Lower lobe of right lung (tissue), 2 donors: ENCODE results near the gene SRGAP3. TPM values are rescaled to one million over a fixed set of nuclear protein-coding genes. Genes with fewer than 3 reads are reported as not detected.

ENCODE experiments used
- ATAC-seq, 2 donors: fragments of 200-7000 bp; cut with Tn5 transposase; one replicate each; pipeline ENCODE4 v1.9.1; 2020 to 2022; ENCODE audit warnings: mild to moderate bottlenecking in 2 of 2, moderate library complexity in 2 of 2
- DNase-seq: peaks from one replicate; pipeline ENCODE4 v3.0.0-alpha.2; 2020
- H3K27ac ChIP-seq: fragments of 200-600 bp; one replicate; pipeline ENCODE4 v1.8.0; 2022
- H3K27me3 ChIP-seq: fragments of 200-600 bp; one replicate; pipeline ENCODE4 v1.8.0; 2022; ENCODE audit warnings: low read depth
- H3K36me3 ChIP-seq: fragments of 200-600 bp; one replicate; pipeline ENCODE4 v1.8.0; 2022; ENCODE audit warnings: mild to moderate bottlenecking
- H3K4me1 ChIP-seq: fragments of 200-600 bp; one replicate; pipeline ENCODE4 v1.8.0; 2022
- H3K4me3 ChIP-seq: fragments of 200-600 bp; one replicate; pipeline ENCODE4 v1.8.0; 2022; ENCODE audit warnings: mild to moderate bottlenecking
- H3K9me3 ChIP-seq: fragments of 200-600 bp; one replicate; pipeline ENCODE4 v1.8.0; 2022
- intact Hi-C: fragments of 100-400 bp; cut with DNase I; formaldehyde crosslinking; loops from one replicate; pipeline ENCODE4 v1.11.0; 2022
- total RNA-seq: library from RNA; stranded (reverse); fragmentation: NEBNext Ultra II Directional; extraction: Animal tissue kit (Norgen Biotek cat#: 25700); gene quantifications from one replicate; pipeline ENCODE4 v1.2.1, GENCODE V29; 2021
- TF ChIP-seq, protein P1 (sequence below): fragments of 200-600 bp; IDR thresholded peaks from one replicate; pipeline ENCODE4 v1.8.0; 2022; ENCODE audit warnings: antibody characterized with exemption, mild to moderate bottlenecking
- donor health status: DM: no; HTN: yes; CAD: no; lungs with severe emphysema.

Gene SRGAP3
- total RNA-seq, 1 donor from 2014 or later: 7.8 TPM

DNA sequence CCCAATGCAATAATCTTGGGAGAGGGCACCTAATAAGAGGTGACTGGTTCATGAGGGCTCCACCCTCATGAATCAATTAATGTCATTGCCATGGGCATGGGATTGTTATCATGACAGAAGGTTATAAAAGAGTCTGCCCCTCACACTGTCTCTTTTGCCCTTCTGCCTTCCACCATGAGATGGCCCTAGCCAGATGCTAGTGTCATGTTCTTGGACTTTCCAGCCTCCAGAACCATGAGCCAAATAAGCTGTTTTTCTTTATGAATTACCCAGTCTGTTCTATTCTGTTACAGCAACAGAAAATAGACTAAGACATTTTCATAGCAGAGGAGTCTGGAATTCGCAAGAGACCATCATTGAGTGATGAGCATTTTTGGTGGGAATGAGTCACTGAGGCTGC is 270.2 kb downstream of the SRGAP3 start:
- TF ChIP-seq, protein P1, sequence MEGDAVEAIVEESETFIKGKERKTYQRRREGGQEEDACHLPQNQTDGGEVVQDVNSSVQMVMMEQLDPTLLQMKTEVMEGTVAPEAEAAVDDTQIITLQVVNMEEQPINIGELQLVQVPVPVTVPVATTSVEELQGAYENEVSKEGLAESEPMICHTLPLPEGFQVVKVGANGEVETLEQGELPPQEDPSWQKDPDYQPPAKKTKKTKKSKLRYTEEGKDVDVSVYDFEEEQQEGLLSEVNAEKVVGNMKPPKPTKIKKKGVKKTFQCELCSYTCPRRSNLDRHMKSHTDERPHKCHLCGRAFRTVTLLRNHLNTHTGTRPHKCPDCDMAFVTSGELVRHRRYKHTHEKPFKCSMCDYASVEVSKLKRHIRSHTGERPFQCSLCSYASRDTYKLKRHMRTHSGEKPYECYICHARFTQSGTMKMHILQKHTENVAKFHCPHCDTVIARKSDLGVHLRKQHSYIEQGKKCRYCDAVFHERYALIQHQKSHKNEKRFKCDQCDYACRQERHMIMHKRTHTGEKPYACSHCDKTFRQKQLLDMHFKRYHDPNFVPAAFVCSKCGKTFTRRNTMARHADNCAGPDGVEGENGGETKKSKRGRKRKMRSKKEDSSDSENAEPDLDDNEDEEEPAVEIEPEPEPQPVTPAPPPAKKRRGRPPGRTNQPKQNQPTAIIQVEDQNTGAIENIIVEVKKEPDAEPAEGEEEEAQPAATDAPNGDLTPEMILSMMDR: no peak
- Histone ChIP-seq H3K36me3 (no peaks in the 10 kb centered on the region), H3K4me1 (no peaks in the 10 kb centered on the region), H3K4me3 (no peak overlapping the region), H3K27me3 (peaks cover 8% of the 10 kb centered on the region), H3K27ac (no peak overlapping the region), H3K9me3 (peaks cover 6% of the 10 kb centered on the region)
- ATAC-seq (no peak), DNase-seq (no peak)
- intact Hi-C loops: no loop called here

DNA sequence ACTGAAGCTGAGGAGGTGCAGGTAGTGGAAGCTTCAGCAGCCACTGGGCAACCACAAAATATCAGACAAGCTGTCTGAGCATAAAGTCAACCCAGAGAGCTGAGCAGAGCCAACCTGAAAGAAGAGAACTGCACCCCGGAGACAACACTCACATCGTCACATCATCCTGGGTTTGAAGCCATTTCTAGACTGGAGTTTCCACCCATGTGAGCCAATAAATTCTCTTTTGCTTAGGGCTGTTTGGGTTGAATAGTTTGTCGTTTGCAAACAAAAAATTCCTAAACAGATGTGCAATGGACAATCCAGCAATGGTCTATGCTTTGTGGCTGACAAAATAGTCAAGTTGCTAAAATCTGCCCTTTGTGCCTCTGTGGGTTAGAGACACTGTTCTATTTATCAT is 270.9 kb downstream of the SRGAP3 start:
- TF ChIP-seq, protein P1: no peak
- Histone ChIP-seq H3K36me3 (no peaks in the 10 kb centered on the region), H3K4me1 (no peaks in the 10 kb centered on the region), H3K9me3 (peaks cover 6% of the 10 kb centered on the region), H3K4me3 (no peak overlapping the region), H3K27me3 (peaks cover 8% of the 10 kb centered on the region), H3K27ac (no peak overlapping the region)
- ATAC-seq (no peak), DNase-seq (no peak)
- intact Hi-C loops: no loop called here

DNA sequence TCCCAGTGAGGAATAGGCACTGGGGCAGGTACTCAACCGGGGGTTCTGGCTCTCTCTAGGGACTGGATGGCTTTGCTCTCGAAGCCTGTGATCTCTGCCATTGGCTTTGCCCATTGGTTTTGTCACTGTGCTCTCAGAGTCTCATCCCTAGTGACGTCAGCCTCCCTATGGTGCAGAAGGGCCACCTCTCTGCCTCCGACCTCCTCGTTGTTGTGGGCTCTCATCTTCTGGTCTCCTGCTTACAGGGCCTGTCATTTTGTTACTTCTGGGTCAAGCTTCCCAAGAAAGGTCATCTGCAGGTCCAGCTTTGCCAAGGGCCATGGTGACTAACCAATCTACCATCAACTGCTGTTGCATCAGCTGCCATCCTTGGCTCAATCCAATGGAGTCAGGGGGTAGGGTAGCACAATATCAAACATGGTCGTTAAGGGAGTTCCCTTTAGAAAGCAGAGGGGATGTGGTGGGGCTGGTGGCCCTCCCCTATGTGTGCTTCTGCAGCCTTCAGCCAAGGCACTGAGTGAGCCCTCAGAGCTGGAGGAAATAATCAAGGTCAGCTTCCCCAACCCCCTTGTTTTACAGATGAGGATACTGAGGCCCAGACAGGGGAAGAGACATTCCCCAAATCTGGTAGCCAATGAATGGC is 272.8 kb downstream of the SRGAP3 start:
- intact Hi-C loops: no loop called here
- no peak overlapping the region for H3K27ac ChIP-seq
- H3K4me1 ChIP-seq: no peaks in the 10 kb centered on the region
- H3K9me3 ChIP-seq: peaks cover 6% of the 10 kb centered on the region
- H3K27me3 ChIP-seq: peaks cover 8% of the 10 kb centered on the region
- DNase-seq: no peak
- no peak for ATAC-seq
- H3K4me3 ChIP-seq: no peak overlapping the region
- no peaks in the 10 kb centered on the region for H3K36me3 ChIP-seq
- TF ChIP-seq, protein P1: no peak

DNA sequence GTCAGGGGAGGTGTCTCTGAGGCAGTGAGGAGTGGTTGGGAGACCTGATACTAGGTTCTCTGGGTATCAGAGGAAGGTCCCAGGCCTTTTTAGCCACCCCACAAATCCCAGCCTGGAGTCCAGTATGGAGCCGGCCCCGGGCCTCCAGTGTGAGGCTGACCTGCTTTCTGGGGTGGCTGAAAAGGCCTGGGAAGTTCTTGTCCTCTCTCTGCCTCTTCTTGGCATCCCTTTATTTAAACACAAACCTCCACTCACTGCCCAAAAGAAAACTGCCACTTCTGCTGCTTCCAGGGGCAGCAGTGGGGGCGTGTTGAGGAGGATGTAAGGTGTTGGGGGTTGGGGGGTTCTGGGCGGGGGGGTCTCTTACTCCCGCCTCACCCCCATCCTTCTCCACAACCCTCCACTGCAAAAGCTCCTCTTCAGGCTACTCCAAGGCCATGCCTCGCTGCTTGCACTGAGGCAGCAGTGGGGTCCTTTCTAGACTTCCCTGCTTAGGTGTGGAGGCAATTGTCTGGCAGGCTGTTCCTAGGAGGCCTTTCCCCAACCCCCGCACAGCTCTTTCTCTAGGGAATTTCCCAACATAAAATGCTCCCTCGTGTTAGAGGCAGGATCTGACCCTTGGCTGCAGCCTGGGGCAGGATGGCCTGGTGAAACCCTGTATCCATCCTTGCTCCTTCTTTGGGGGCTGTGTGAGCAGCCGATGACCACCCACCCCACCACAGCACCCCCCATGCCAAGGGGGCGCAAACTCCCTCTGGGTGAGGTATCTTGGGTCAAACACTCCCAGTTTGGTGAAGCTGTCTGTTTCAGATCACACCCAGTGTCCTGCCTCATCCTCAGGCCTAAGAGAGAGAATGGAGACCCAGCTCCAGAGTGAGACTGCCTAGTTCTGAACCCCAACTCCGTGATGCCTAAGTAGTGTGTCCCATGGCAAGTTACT is 274.1 kb downstream of the SRGAP3 start:
- peaks cover 6% of the 10 kb centered on the region for H3K9me3 ChIP-seq
- H3K4me3 ChIP-seq: no peak overlapping the region
- TF ChIP-seq, protein P1: no peak
- peaks cover 8% of the 10 kb centered on the region for H3K27me3 ChIP-seq
- no peak overlapping the region for H3K27ac ChIP-seq
- H3K36me3 ChIP-seq: no peaks in the 10 kb centered on the region
- intact Hi-C loops: no loop called here
- no peaks in the 10 kb centered on the region for H3K4me1 ChIP-seq
- ATAC-seq (no peak), DNase-seq (no peak)

DNA sequence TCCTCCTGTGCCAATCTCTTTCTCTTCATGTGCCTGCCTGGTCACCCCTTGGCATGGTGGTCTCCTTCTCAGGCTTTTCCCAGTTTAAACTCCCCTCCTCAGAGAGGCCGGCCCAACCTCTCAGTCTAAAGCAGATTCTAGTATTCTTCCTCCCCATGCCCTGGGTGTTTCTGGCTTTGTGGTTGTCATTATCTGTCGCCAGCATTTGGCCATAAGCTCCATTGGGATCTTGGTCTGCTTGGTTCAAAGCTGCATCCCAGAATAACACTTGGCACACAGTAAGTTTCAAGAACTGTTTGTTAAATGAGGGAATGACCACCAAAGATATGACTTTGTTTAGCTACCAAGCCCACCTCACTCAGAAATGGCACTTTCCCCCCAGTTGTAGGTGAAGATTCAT is 275.0 kb downstream of the SRGAP3 start:
- intact Hi-C loops: no loop called here
- H3K4me1 ChIP-seq: no peaks in the 10 kb centered on the region
- ATAC-seq (no peak), DNase-seq (no peak)
- peaks cover 8% of the 10 kb centered on the region for H3K27me3 ChIP-seq
- no peaks in the 10 kb centered on the region for H3K36me3 ChIP-seq
- peaks cover 5% of the 10 kb centered on the region for H3K9me3 ChIP-seq
- TF ChIP-seq, protein P1: no peak
- H3K4me3 ChIP-seq: no peak overlapping the region
- no peak overlapping the region for H3K27ac ChIP-seq
